Hematopoietic multipotent progenitor cell (in vitro differentiated cells): ENCODE data around the gene LDHAL6B. TPM values are rescaled to one million over a fixed set of nuclear protein-coding genes. Genes with fewer than 3 reads are reported as not detected.

Experiments used
- DNase-seq, 3 donors: peaks; one replicate each; pipeline ENCODE4 v3.0.0-alpha.2; 2011 to 2015; ENCODE audit warnings: low read depth in 2 of 3, low spot score in 2 of 3
- total RNA-seq: library from RNA; depleted of rRNA; stranded (reverse); fragments of >200 nt; gene quantifications from one replicate; pipeline ENCODE4 v1.2.3, GENCODE V29; 2012

LDHAL6B gene
- total RNA-seq, 1 donor, result not detected

- DNase-seq, result no peak
Measured at GRCh38 chr15:59216911-59217310, 10.3 kb downstream of the LDHAL6B start.

- DNase-seq, result no peak
Measured at GRCh38 chr15:59217876-59218498, 11.3 kb downstream of the LDHAL6B start.

GRCh38 chr15:59218710-59219109 lies 12.1 kb downstream of the LDHAL6B start:
- DNase-seq, result no peak

GRCh38 chr15:59221511-59222505 lies 15.2 kb downstream of the LDHAL6B start:
- no peak for DNase-seq

- DNase-seq, result no peak
Measured at GRCh38 chr15:59222906-59223550, 16.4 kb downstream of the LDHAL6B start.

GRCh38 chr15:59223736-59224135 lies 17.1 kb downstream of the LDHAL6B start:
- DNase-seq, result no peak

GRCh38 chr15:59224474-59224873 lies 17.8 kb downstream of the LDHAL6B start:
- no peak for DNase-seq

- no peak for DNase-seq
Measured at GRCh38 chr15:59227021-59227420, 20.4 kb downstream of the LDHAL6B start.

GRCh38 chr15:59229015-59229414 lies 22.4 kb downstream of the LDHAL6B start:
- DNase-seq, result no peak

- no peak for DNase-seq
Measured at GRCh38 chr15:59229453-59229852, 22.8 kb downstream of the LDHAL6B start.

GRCh38 chr15:59230531-59231055 lies 23.9 kb downstream of the LDHAL6B start:
- DNase-seq, result no peak

- no peak for DNase-seq
Measured at GRCh38 chr15:59232476-59232875, 25.8 kb downstream of the LDHAL6B start.

GRCh38 chr15:59236394-59236793 lies 29.8 kb downstream of the LDHAL6B start:
- DNase-seq, result no peak

GRCh38 chr15:59237119-59237855 lies 30.6 kb downstream of the LDHAL6B start:
- peak in 2 of 3 donors; percentile 11 to 28 for DNase-seq

- DNase-seq, result no peak
Measured at GRCh38 chr15:59237924-59238331, 31.3 kb downstream of the LDHAL6B start.

- DNase-seq, result no peak
Measured at GRCh38 chr15:59240036-59240435, 33.4 kb downstream of the LDHAL6B start.

GRCh38 chr15:59242649-59243048 lies 36.0 kb downstream of the LDHAL6B start:
- DNase-seq, result no peak

- no peak for DNase-seq
Measured at GRCh38 chr15:59243622-59244021, 37.0 kb downstream of the LDHAL6B start.

GRCh38 chr15:59244337-59244736 lies 37.7 kb downstream of the LDHAL6B start:
- no peak for DNase-seq

GRCh38 chr15:59245559-59245958 lies 38.9 kb downstream of the LDHAL6B start:
- no peak for DNase-seq
